Caco-2 (cell line): ENCODE data around the gene P4HTM. TPM values are rescaled to one million over a fixed set of nuclear protein-coding genes. Genes with fewer than 3 reads are reported as not detected.
A peak's percentile ranks its signal among the peaks of the same experiment; 100 is the strongest.

ENCODE experiments used
- BruUV-seq: library from RNA; stranded (reverse); fragments of 400-500 nt; replicated peaks from 2 replicates; lab custom pipeline; 2021; lab: Mats Ljungman, UMichigan
- CTCF ChIA-PET: fragments of 300-600 bp; sonication (Branson Sonifier 250); formaldehyde crosslinking; loops from one replicate; lab custom pipeline; 2022; ENCODE audit warnings: antibody characterized with exemption; lab: Charles Lee
- POLR2A ChIA-PET: fragments of 300-600 bp; sonication (Branson Sonifier 250); formaldehyde crosslinking; loops from one replicate; lab custom pipeline; 2022; ENCODE audit warnings: antibody characterized with exemption; lab: Charles Lee
- DNase-seq, 2 experiments: peaks; one replicate each; pipeline versions ENCODE4 v3.0.0 to v3.0.0-alpha.2; 2020 to 2022
- H3K27me3 ChIP-seq: replicated peaks from 2 replicates; pipeline ENCODE4 v1.6.0; 2011; ENCODE audit warnings: low read length; ENCODE audit not compliant: control insufficient read depth, insufficient read depth
- H3K36me3 ChIP-seq: 2 replicates; pipeline ENCODE4 v1.5.1; 2011; ENCODE audit warnings: low read length; ENCODE audit not compliant: control insufficient read depth, insufficient read depth
- H3K4me1 ChIP-seq: fragments of 250-450 bp; sonication (Bioruptor Pico); 2 replicates; pipeline ENCODE4 v1.5.1; 2020; ENCODE audit warnings: mild to moderate bottlenecking
- H3K4me3 ChIP-seq: 2 replicates; pipeline ENCODE4 v1.5.1; 2011; ENCODE audit warnings: low read depth, mild to moderate bottlenecking, control low read depth, low read length
- H3K9me3 ChIP-seq: fragments of 250-450 bp; sonication (Bioruptor Pico); 2 replicates; pipeline ENCODE4 v1.5.1; 2020; ENCODE audit warnings: mild to moderate bottlenecking, moderate library complexity
- H3K27ac Mint-ChIP-seq: one replicate; pipeline ENCODE4 v1.8.0; 2022; ENCODE audit warnings: mixed read lengths; ENCODE audit not compliant: unreplicated experiment
- H3K27me3 Mint-ChIP-seq: one replicate; pipeline ENCODE4 v1.8.0; 2022; ENCODE audit warnings: mixed read lengths; ENCODE audit not compliant: insufficient read depth, unreplicated experiment
- H3K36me3 Mint-ChIP-seq: one replicate; pipeline ENCODE4 v1.8.0; 2022; ENCODE audit warnings: mild to moderate bottlenecking, mixed read lengths; ENCODE audit not compliant: insufficient read depth, unreplicated experiment
- H3K4me1 Mint-ChIP-seq: one replicate; pipeline ENCODE4 v1.8.0; 2022; ENCODE audit warnings: low read depth, mixed read lengths; ENCODE audit not compliant: unreplicated experiment
- H3K4me3 Mint-ChIP-seq: one replicate; pipeline ENCODE4 v1.8.0; 2022; ENCODE audit warnings: mild to moderate bottlenecking, moderate library complexity, mixed read lengths; ENCODE audit not compliant: unreplicated experiment
- H3K9me3 Mint-ChIP-seq: one replicate; pipeline ENCODE4 v1.8.0; 2022; ENCODE audit warnings: mixed read lengths; ENCODE audit not compliant: unreplicated experiment
- CTCF ChIP-seq, 2 experiments: fragments of 200-600 bp in 1 of 2; IDR thresholded peaks; 1 replicate in 1 of 2; 2 replicates in 1 of 2; pipeline versions ENCODE4 v1.5.1 to v1.8.0; 2011 to 2022; ENCODE audit warnings: antibody characterized with exemption in 1 of 2, control low read depth in 1 of 2, inconsistent platforms in 1 of 2, low read depth in 1 of 2, low read length in 1 of 2, mild to moderate bottlenecking in 1 of 2, moderate library complexity in 1 of 2; ENCODE audit not compliant: insufficient read depth in 1 of 2, severe bottlenecking in 1 of 2, unreplicated experiment in 1 of 2
- intact Hi-C: fragments of 100-400 bp; cut with micrococcal nuclease; formaldehyde crosslinking; loops from one replicate; pipeline ENCODE4 v1.10.0; 2022; ENCODE audit not compliant: unreplicated experiment
- total RNA-seq: library from RNA; stranded (reverse); gene quantifications from 2 replicates; pipeline ENCODE4 v1.2.3, GENCODE V29; 2022

P4HTM gene
- total RNA-seq, 1 experiment from 2014 or later, result 24.4 TPM

- Mint-ChIP-seq H3K4me3 (peak overlapping the region; percentile 82), H3K4me1 (no peaks in the 10 kb centered on the region), H3K36me3 (peaks cover 80% of the 10 kb centered on the region), H3K27ac (peak overlapping the region; percentile 71), H3K27me3 (no peaks in the 10 kb centered on the region), H3K9me3 (no peaks in the 10 kb centered on the region)
- BruUV-seq, result no TSS peak
- intact Hi-C loops, result no loop called here
- POLR2A ChIA-PET, result interaction anchor here (3.2 kb wide), 1 partner anchor 9 kb away, joined by 26 read pairs; the partner anchor contains the start of gene WDR6
- Histone ChIP-seq H3K27me3 (no peaks in the 10 kb centered on the region), H3K4me3 (no peak overlapping the region), H3K9me3 (no peaks in the 10 kb centered on the region), H3K4me1 (no peaks in the 10 kb centered on the region), H3K36me3 (peaks cover 5% of the 10 kb centered on the region)
- no peak for DNase-seq
- no peak for TF ChIP-seq CTCF (IDR thresholded peaks at IDR 0.05; ENCODE audit: insufficient read depth in 1 of 2, low read depth in 1 of 2, low read length in 1 of 2, severe bottlenecking in 1 of 2, unreplicated experiment in 1 of 2)
- CTCF ChIA-PET, result interaction anchor here (1.0 to 2.7 kb wide), 4 partner anchors 9 to 323 kb away, joined by 3 to 14 read pairs (median 10); partner anchors contain the start of genes USP4 and WDR6
Observed at GRCh38 chr3:49016414-49017228, 26.6 kb downstream of the P4HTM start.

GRCh38 chr3:49017229-49017970 lies 27.4 kb downstream of the P4HTM start:
- H3K9me3 Mint-ChIP-seq, result no peaks in the 10 kb centered on the region
- no peaks in the 10 kb centered on the region for H3K27me3 ChIP-seq
- peak overlapping the region; percentile 83 for H3K4me3 ChIP-seq
- no peaks in the 10 kb centered on the region for H3K4me1 ChIP-seq
- H3K4me1 Mint-ChIP-seq, result no peaks in the 10 kb centered on the region
- DNase-seq, result peak in 1 of 2 experiments; percentile 37
- CTCF ChIA-PET, result interaction anchor here (1.0 to 2.7 kb wide), 4 partner anchors 10 to 323 kb away, joined by 3 to 14 read pairs (median 10); partner anchors contain the start of genes USP4 and WDR6
- no peaks in the 10 kb centered on the region for H3K27me3 Mint-ChIP-seq
- peak overlapping the region; percentile 82 for H3K4me3 Mint-ChIP-seq
- no peaks in the 10 kb centered on the region for H3K9me3 ChIP-seq
- no TSS peak for BruUV-seq
- POLR2A ChIA-PET, result interaction anchor here (0.7 to 3.2 kb wide), 3 partner anchors 10 to 76 kb away, joined by 3 to 26 read pairs (median 4); partner anchors contain the start of genes QRICH1 and WDR6
- peak overlapping the region; percentile 71 for H3K27ac Mint-ChIP-seq
- peaks cover 77% of the 10 kb centered on the region for H3K36me3 Mint-ChIP-seq
- no peak for TF ChIP-seq CTCF (IDR thresholded peaks at IDR 0.05; ENCODE audit: insufficient read depth in 1 of 2, low read depth in 1 of 2, low read length in 1 of 2, severe bottlenecking in 1 of 2, unreplicated experiment in 1 of 2)
- intact Hi-C loops, result no loop called here
- H3K36me3 ChIP-seq, result peaks cover 5% of the 10 kb centered on the region
